ENCODE measurements around the gene ARPC2.
A peak's percentile ranks its signal among the peaks of the same experiment; 100 is the strongest.
"Not testable (repeated sequence)": the region's sequence is repeated elsewhere in the genome, so short reads cannot be mapped to it uniquely, and the experiment has no call there.

The ARPC2 gene

GRCh38 chr2:218271487-218271797, 54.5 kb downstream of the ARPC2 start:
- DNase-seq (ENCODE audit: low read depth) = no peak

- no peak for DNase-seq (ENCODE audit: low read depth)
Observed at GRCh38 chr2:218271865-218272530, 55.0 kb downstream of the ARPC2 start.

DNA sequence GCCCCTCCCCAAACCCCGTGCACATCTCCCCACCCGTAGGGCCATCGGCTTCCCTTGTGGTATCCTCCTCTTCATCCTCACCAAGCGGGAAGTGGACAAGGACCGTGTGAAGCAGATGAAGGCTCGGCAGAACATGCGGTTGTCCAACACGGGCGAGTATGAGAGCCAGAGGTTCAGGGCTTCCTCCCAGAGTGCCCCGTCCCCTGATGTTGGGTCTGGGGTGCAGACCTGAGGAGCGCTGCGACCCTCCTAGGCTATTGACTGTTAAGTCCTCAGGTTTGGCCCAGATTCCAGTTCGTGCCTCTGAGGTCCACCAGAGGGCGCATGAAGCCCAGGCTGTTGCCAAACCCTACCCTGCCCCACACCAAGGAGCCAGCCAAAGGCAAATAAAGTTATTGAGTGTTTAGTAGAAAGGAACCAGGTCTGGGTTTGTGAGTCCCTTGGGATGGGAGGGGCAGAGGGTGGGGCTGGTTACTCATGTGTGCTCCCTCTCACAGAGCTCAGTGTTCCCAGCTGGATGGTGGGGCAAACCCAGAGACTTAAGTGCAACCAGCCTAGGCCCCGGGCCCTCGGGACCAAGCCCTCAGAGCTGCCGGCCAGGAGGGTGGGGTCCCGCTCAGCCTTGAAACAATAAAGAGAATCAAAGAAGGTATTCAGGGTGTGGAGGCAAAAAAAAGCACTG, 55.7 kb downstream of the ARPC2 start:
- DNase-seq (ENCODE audit: low read depth) = peak; percentile 54

- not testable (repeated sequence) for DNase-seq (ENCODE audit: low read depth)
Observed at GRCh38 chr2:218273214-218273907, 56.4 kb downstream of the ARPC2 start.

DNA sequence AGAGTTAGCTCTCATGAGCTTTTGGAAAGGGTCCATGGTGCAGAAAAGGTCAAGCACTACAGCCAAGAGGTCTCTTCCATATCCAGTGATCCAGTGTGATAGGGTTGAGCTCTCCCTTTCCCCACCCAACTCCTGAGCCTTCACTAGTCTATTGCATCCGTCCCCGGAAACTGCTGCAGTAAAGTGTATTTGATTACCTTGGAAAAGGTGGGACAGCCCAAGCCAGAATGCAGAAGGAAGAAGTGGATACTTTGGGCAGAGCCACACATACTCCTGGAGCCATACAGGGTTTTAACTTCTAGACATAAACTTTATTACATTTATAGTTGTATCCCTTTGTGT, 56.9 kb downstream of the ARPC2 start:
- no peak for DNase-seq (ENCODE audit: low read depth)

GRCh38 chr2:218274586-218274985, 57.6 kb downstream of the ARPC2 start:
- no peak for DNase-seq (ENCODE audit: low read depth)

GRCh38 chr2:218275371-218276072, 58.5 kb downstream of the ARPC2 start:
- no peak for DNase-seq (ENCODE audit: low read depth)

- DNase-seq (ENCODE audit: low read depth) = no peak
Observed at GRCh38 chr2:218276986-218277755, 60.2 kb downstream of the ARPC2 start.

GRCh38 chr2:218277921-218278320, 60.9 kb downstream of the ARPC2 start:
- DNase-seq (ENCODE audit: low read depth) = no peak

DNA sequence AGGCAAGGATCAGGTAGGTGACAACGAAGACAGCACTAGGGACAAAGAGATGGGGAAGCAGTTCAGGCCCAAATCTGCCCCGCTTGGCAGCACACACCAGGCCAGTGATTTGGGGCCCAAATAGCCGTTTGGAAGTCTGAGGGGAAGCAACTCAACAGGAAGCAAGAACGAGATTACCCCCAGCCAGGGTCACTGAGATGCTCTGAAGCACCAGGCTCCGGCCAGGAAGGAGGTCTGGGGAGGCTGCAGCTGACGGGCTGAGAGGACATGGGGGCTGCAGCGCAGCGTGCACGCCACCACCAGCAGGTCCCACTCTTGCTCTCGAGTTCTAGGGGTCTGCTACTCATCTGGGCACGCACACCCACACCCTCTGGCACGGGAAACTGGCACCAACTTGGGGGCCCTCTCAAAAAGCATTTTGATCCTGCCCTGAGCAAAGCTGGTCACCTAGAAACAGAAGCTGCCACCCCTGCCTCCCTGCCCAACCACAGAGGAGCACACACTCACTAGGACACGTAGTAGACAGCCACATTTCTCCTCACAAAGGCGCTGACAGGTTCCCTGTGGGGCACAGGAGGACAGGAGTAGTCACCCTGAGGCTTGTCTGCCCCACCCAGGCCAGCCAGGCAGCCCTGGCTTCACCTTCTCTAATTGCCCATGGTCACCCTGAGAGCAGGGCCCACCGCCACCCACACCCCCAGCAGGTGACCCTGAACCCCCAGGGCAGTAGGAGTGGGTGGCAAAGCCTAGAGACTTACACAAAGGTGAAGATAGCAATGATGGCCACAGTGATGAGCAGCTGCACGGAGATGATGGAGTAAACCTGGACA, 61.8 kb downstream of the ARPC2 start:
- DNase-seq (ENCODE audit: low read depth) = no peak

- no peak for DNase-seq (ENCODE audit: low read depth)
Observed at GRCh38 chr2:218280260-218280870, 63.4 kb downstream of the ARPC2 start.

GRCh38 chr2:218281449-218281848, 64.5 kb downstream of the ARPC2 start:
- DNase-seq (ENCODE audit: low read depth) = no peak

- DNase-seq (ENCODE audit: low read depth) = no peak
Observed at GRCh38 chr2:218282173-218282991, 65.4 kb downstream of the ARPC2 start.

- peak; percentile 51 for DNase-seq (ENCODE audit: low read depth)
Observed at GRCh38 chr2:218284106-218284811, 67.3 kb downstream of the ARPC2 start.

- no peak for DNase-seq (ENCODE audit: low read depth)
Observed at GRCh38 chr2:218285604-218286003, 68.6 kb downstream of the ARPC2 start.

GRCh38 chr2:218286570-218287459, 69.8 kb downstream of the ARPC2 start:
- peak; percentile 70 for DNase-seq (ENCODE audit: low read depth)

DNA sequence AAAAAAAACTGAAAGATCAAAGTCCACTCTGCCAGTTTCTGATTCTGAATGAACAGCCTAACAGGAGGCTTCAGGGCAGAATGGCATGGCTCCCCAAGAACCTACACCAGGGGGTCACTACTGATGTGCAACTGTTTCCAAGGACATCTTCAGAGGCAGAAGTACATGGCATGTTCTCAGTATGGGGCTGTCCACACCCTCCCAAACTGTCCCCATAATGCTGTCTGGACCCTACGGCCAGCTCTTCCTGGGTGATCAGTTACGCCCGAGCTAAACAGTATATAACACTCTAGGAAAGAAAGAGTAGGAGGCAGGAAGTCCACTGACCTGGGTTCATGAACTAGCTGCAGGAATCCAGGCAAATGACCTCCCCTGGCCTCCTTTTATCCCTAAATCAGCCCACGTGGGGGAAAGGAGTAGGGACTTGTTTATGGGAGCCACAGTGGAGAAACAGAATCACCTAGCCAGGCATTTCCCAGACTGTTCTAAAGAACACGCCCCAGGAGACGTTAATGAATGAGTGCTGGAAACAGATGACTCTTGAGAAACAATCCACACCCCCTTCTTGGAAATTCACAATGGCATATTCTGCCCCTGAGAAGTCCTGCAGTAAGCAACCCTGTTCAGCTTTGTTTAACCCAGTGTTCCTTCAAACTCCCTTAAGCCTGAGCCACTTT, 72.8 kb downstream of the ARPC2 start:
- no peak for DNase-seq (ENCODE audit: low read depth)

All from stimulated activated CD8-positive, alpha-beta memory T cell treated with anti-CD3 and anti-CD28 coated beads, Interleukin-12 subunit alpha, Interleukin-12 subunit beta, amount 100 ng/mL, for 4 hours (primary cell).